GM12878 (cell line): Measurements from ENCODE around the gene FGF23. TPM values are rescaled to one million over a fixed set of nuclear protein-coding genes. Genes with fewer than 3 reads are reported as not detected.
A peak's percentile ranks its signal among the peaks of the same experiment; 100 is the strongest.

ENCODE experiments used
- ATAC-seq: fragments of 200-7000 bp; cut with Tn5 transposase; 3 replicates; pipeline ENCODE4 v1.9.1; 2020; ENCODE audit warnings: mild to moderate bottlenecking, moderate library complexity
- BruUV-seq: library from RNA; stranded (reverse); fragments of 400-500 nt; replicated peaks from 2 replicates; lab custom pipeline; 2021; lab: Mats Ljungman, UMichigan
- CTCF ChIA-PET: fragments of 300-600 bp; sonication (Branson Sonifier 250); formaldehyde crosslinking; extraction: SDS; loops from one replicate; lab custom pipeline; 2021; ENCODE audit warnings: inconsistent platforms; lab: Yijun Ruan, JAX
- POLR2A ChIA-PET: fragments of 350-600 bp; formaldehyde crosslinking; extraction: SDS; loops from one replicate; lab custom pipeline; 2021; ENCODE audit warnings: inconsistent platforms; lab: Charles Lee
- RAD21 ChIA-PET: fragments of 300-600 bp; sonication (Branson Sonifier 250); formaldehyde crosslinking; loops from one replicate; lab custom pipeline; 2023; ENCODE audit warnings: antibody characterized with exemption; ENCODE audit not compliant: unreplicated experiment; lab: Charles Lee
- SMC1A ChIA-PET: fragments of 300-600 bp; sonication (Branson Sonifier 250); formaldehyde crosslinking; loops from one replicate; lab custom pipeline; 2023; ENCODE audit not compliant: unreplicated experiment, uncharacterized antibody; lab: Charles Lee
- DNase-seq: peaks from one replicate; pipeline ENCODE4 v3.0.0-alpha.2; 2011; ENCODE audit warnings: low read depth, low spot score
- FAIRE-seq: peaks from 3 replicates; lab custom pipeline; 2011; peaks lifted over from hg19 to GRCh38; lab: Jason Lieb, UNC
- H2AFZ ChIP-seq: 2 replicates; pipeline ENCODE4 v1.6.0; 2011; ENCODE audit warnings: low read depth, low read length, control low read depth; ENCODE audit not compliant: control insufficient read depth
- H3K27ac ChIP-seq: 2 replicates; pipeline ENCODE4 v1.5.1; 2011; ENCODE audit warnings: control low read depth; ENCODE audit not compliant: control insufficient read depth, insufficient read depth
- H3K27me3 ChIP-seq, 2 experiments: replicated peaks in 1 of 2; 2 replicates each; pipeline versions ENCODE4 v1.6.0 to v1.6.1; 2011; ENCODE audit warnings: low read length in 1 of 2; ENCODE audit not compliant: control insufficient read depth in 2 of 2, insufficient read depth in 2 of 2
- H3K36me3 ChIP-seq, 2 experiments: 2 replicates each; pipeline ENCODE4 v1.5.1; 2011; ENCODE audit warnings: low read length in 1 of 2; ENCODE audit not compliant: control insufficient read depth in 2 of 2, insufficient read depth in 2 of 2
- H3K4me1 ChIP-seq: 2 replicates; pipeline ENCODE4 v1.6.1; 2011; ENCODE audit warnings: mild to moderate bottlenecking, low read length, moderate library complexity, mixed read lengths; ENCODE audit not compliant: control insufficient read depth, insufficient read depth
- H3K4me2 ChIP-seq: 2 replicates; pipeline ENCODE4 v1.6.0; 2011; ENCODE audit warnings: control low read depth; ENCODE audit not compliant: control insufficient read depth, insufficient read depth
- H3K4me3 ChIP-seq: fragments of 200-600 bp; sonication (generic); 2 replicates; pipeline ENCODE4 v1.5.1; 2016
- H3K79me2 ChIP-seq: 2 replicates; pipeline ENCODE4 v1.6.0; 2011; ENCODE audit warnings: low read length; ENCODE audit not compliant: control insufficient read depth, insufficient read depth
- H3K9ac ChIP-seq: 2 replicates; pipeline ENCODE4 v1.8.0; 2011; ENCODE audit warnings: low read length, control low read depth, mixed read lengths; ENCODE audit not compliant: control insufficient read depth, insufficient read depth
- H3K9me3 ChIP-seq: replicated peaks from 3 replicates; pipeline ENCODE4 v1.5.1; 2011; ENCODE audit warnings: mild to moderate bottlenecking, low read length; ENCODE audit not compliant: control insufficient read depth, insufficient read depth
- H4K20me1 ChIP-seq: 2 replicates; pipeline ENCODE4 v1.6.0; 2011; ENCODE audit not compliant: control insufficient read depth, insufficient read depth
- ATF7 ChIP-seq: fragments of 450-650 bp; IDR thresholded peaks from 2 replicates; pipeline ENCODE4 v1.6.1; 2016; ENCODE audit warnings: low read depth, mild to moderate bottlenecking
- BCLAF1 ChIP-seq: fragments of 450-650 bp; IDR thresholded peaks from 2 replicates; pipeline ENCODE4 v1.6.1; 2017; ENCODE audit warnings: antibody characterized with exemption, mild to moderate bottlenecking, moderate library complexity
- CHD4 ChIP-seq: fragments of 200-600 bp; sonication (generic); IDR thresholded peaks from 2 replicates; pipeline ENCODE4 v1.6.1; 2016; ENCODE audit warnings: mild to moderate bottlenecking
- NFYB ChIP-seq: IDR thresholded peaks from 2 replicates; pipeline ENCODE4 v1.6.1; 2011; ENCODE audit warnings: low read depth, mild to moderate bottlenecking, low read length, improper control_type of control experiment, moderate library complexity; ENCODE audit not compliant: insufficient read depth
- NR2C1 ChIP-seq: fragments of 450-650 bp; IDR thresholded peaks from 2 replicates; pipeline ENCODE4 v1.6.1; 2017; ENCODE audit warnings: antibody characterized with exemption, mild to moderate bottlenecking, moderate library complexity
- NR2C2 ChIP-seq: IDR thresholded peaks from 2 replicates; pipeline ENCODE4 v1.6.1; 2011; ENCODE audit warnings: borderline replicate concordance, low read depth; ENCODE audit not compliant: control insufficient read depth, insufficient read length
- POLR2AphosphoS2 ChIP-seq: IDR thresholded peaks from 2 replicates; pipeline ENCODE4 v1.6.1; 2011; ENCODE audit warnings: low read depth, mild to moderate bottlenecking, low read length, improper control_type of control experiment, moderate library complexity
- USF2 ChIP-seq: IDR thresholded peaks from 2 replicates; pipeline ENCODE4 v1.6.1; 2011; ENCODE audit warnings: low read depth, low read length, improper control_type of control experiment, borderline replicate concordance
- ZBTB40 ChIP-seq: fragments of 450-650 bp; IDR thresholded peaks from 2 replicates; pipeline ENCODE4 v1.6.1; 2016; ENCODE audit warnings: mild to moderate bottlenecking, moderate library complexity, borderline replicate concordance
- WGBS: methylation state at CpG from one replicate; pipeline ENCODE4 v1.1.6; 2016; ENCODE audit warnings: low lambda C conversion rate; ENCODE audit not compliant: insufficient replicate concordance, insufficient coverage; ENCODE audit errors: missing lambda C conversion rate; 5-methylcytosine and 5-hydroxymethylcytosine counted together
- in situ Hi-C: fragments of 300-500 bp; cut with MboI; formaldehyde crosslinking; loops from 9 replicates; pipeline ENCODE4 v1.14.3; 2018; ENCODE audit warnings: mixed read lengths
- intact Hi-C: fragments of 100-400 bp; cut with micrococcal nuclease; formaldehyde crosslinking; loops from one replicate; pipeline ENCODE4 v1.14.2; 2022; ENCODE audit not compliant: unreplicated experiment
- polyA plus RNA-seq, 11 experiments: library from polyadenylated mRNA; depleted of rRNA in 4 of 11; unstranded in 6 of 11; stranded (reverse) in 5 of 11; fragments of >200 nt; fragmentation: Nextera tagmentation in 4 of 11; fragmentation: Illumina TruSeq in 1 of 11; extraction: Ambion mirVana in 4 of 11; extraction: Trizol in 1 of 11; gene quantifications; 1 replicate in 1 of 11; 2 replicates in 10 of 11; pipeline versions ENCODE4 v1.2.1 to v1.2.3, GENCODE V29; 2011 to 2016; ENCODE audit warnings: inconsistent platforms in 2 of 11, missing spikeins in 2 of 11, low read depth in 1 of 11
- total RNA-seq, 4 experiments: library from RNA; depleted of rRNA in 3 of 4; stranded (reverse); fragments of >200 nt in 3 of 4; fragmentation: Illumina TruSeq in 1 of 4; extraction: Trizol in 1 of 4; gene quantifications; 2 replicates each; pipeline versions ENCODE4 v1.2.1 to v1.2.3, GENCODE V29; 2013 to 2021

The FGF23 gene
- total and polyA plus RNA-seq, 10 of the 15 experiments (the other 5 are each of a cell fraction or from before 2014, with no cell fraction given) = not detected

- 36% methylated on average over 8 of the region's 8 CpGs for WGBS
- TF ChIP-seq NR2C2 (no peak), NFYB (peak; percentile 45; the same call in 1 of the 2 replicates)
- Histone ChIP-seq H3K79me2 (no peaks in the 10 kb centered on the region), H2AFZ (no peak overlapping the region), H3K4me1 (no peaks in the 10 kb centered on the region), H3K4me3 (no peak overlapping the region), H3K27me3 (peaks cover 0 to 7% of the 10 kb centered on the region in 2 experiments; a peak in 3 of 4 replicates), H3K27ac (no peak overlapping the region), H3K9me3 (no peaks in the 10 kb centered on the region), H3K9ac (no peak overlapping the region), H4K20me1 (no peaks in the 10 kb centered on the region), H3K4me2 (no peak overlapping the region), H3K36me3 (no peaks in the 10 kb centered on the region)
- ChIA-PET CTCF (interaction anchor here (0.9 kb wide), 1 partner anchor 110 kb away, joined by 3 read pairs; no protein-coding TSS in a partner anchor), RAD21 (no interaction called here), POLR2A (no interaction called here), SMC1A (no interaction called here)
- BruUV-seq = no TSS peak
- in situ Hi-C loops = no loop called here
- DNase-seq = no peak
- intact Hi-C loops = no loop called here
- ATAC-seq = no peak
- no peak for FAIRE-seq
Measured at GRCh38 chr12:4416276-4416675, 36.8 kb upstream of the FGF23 start.

GRCh38 chr12:4412465-4412864 is 33.0 kb upstream of the FGF23 start:
- WGBS = 90% methylated on average over 1 of the region's 1 CpG
- H3K27me3 ChIP-seq = peaks cover 0 to 6% of the 10 kb centered on the region in 2 experiments; a peak in 3 of 4 replicates
- H3K4me3 ChIP-seq = no peak overlapping the region
- in situ Hi-C loops = no loop called here
- no peak overlapping the region for H3K9ac ChIP-seq
- ChIA-PET SMC1A (no interaction called here), POLR2A (no interaction called here), CTCF (interaction anchor here (1.2 to 1.6 kb wide), 2 partner anchors 10 to 11 kb away, joined by 3 to 5 read pairs; no protein-coding TSS in a partner anchor), RAD21 (no interaction called here)
- H3K36me3 ChIP-seq = no peaks in the 10 kb centered on the region
- intact Hi-C loops = no loop called here
- no peaks in the 10 kb centered on the region for H3K79me2 ChIP-seq
- no peak overlapping the region for H2AFZ ChIP-seq
- no TSS peak for BruUV-seq
- H4K20me1 ChIP-seq = no peaks in the 10 kb centered on the region
- no peak for ATAC-seq
- no peak overlapping the region for H3K4me2 ChIP-seq
- H3K4me1 ChIP-seq = no peaks in the 10 kb centered on the region
- FAIRE-seq = no peak
- H3K27ac ChIP-seq = no peak overlapping the region
- H3K9me3 ChIP-seq = no peaks in the 10 kb centered on the region
- no peak for DNase-seq
- TF ChIP-seq BCLAF1 (no peak), ZBTB40 (no peak), ATF7 (no peak), POLR2AphosphoS2 (no peak), NR2C1 (no peak), USF2 (no peak), CHD4 (no peak)
